A549 (cell line): ENCODE measurements around the gene CEND1.

Experiments used
- BHLHE40 ChIP-seq: IDR thresholded peaks from 2 replicates; pipeline ENCODE4 v1.6.1; 2012; ENCODE audit warnings: low read depth, low read length, inconsistent platforms
- EP300 ChIP-seq, 2 experiments: fragments of >200 bp; sonication (Bioruptor Twin); formaldehyde crosslinking; IDR thresholded peaks; 2 replicates in 1 of 2; 3 replicates in 1 of 2; pipeline ENCODE4 v1.6.1; 2016 to 2017
- ESRRA ChIP-seq: fragments of 150-350 bp; IDR thresholded peaks from 2 replicates; pipeline ENCODE4 v1.6.1; 2014; ENCODE audit warnings: mild to moderate bottlenecking, low read length, borderline replicate concordance
- KDM1A ChIP-seq: fragments of 200-600 bp; sonication (generic); IDR thresholded peaks from 2 replicates; pipeline ENCODE4 v1.6.1; 2016; ENCODE audit warnings: low read depth, mild to moderate bottlenecking
- MAZ ChIP-seq: fragments of 150-350 bp; IDR thresholded peaks from 2 replicates; pipeline ENCODE4 v1.6.1; 2014; ENCODE audit warnings: antibody characterized with exemption, low read depth, low read length, borderline replicate concordance
- POLR2A ChIP-seq: IDR thresholded peaks from 2 replicates; pipeline ENCODE4 v1.6.1; 2012; ENCODE audit warnings: mild to moderate bottlenecking, low read length
- RNF2 ChIP-seq: fragments of 200-600 bp; sonication (generic); IDR thresholded peaks from 2 replicates; pipeline ENCODE4 v1.6.1; 2016; ENCODE audit warnings: low read depth, mild to moderate bottlenecking, antibody characterized with exemption, moderate library complexity, borderline replicate concordance
- TF ChIP-seq, protein P1 (sequence below): fragments of >200 bp; sonication (Bioruptor Twin); formaldehyde crosslinking; IDR thresholded peaks from 3 replicates; pipeline ENCODE4 v1.5.1; 2016
- TF ChIP-seq, protein P2 (sequence below): IDR thresholded peaks from 2 replicates; pipeline ENCODE4 v1.6.1; 2012
- TF ChIP-seq, protein P3 (sequence below): fragments of 150-350 bp; IDR thresholded peaks from 2 replicates; pipeline ENCODE4 v1.6.1; 2014; ENCODE audit warnings: low read depth, mild to moderate bottlenecking, low read length

DNA sequence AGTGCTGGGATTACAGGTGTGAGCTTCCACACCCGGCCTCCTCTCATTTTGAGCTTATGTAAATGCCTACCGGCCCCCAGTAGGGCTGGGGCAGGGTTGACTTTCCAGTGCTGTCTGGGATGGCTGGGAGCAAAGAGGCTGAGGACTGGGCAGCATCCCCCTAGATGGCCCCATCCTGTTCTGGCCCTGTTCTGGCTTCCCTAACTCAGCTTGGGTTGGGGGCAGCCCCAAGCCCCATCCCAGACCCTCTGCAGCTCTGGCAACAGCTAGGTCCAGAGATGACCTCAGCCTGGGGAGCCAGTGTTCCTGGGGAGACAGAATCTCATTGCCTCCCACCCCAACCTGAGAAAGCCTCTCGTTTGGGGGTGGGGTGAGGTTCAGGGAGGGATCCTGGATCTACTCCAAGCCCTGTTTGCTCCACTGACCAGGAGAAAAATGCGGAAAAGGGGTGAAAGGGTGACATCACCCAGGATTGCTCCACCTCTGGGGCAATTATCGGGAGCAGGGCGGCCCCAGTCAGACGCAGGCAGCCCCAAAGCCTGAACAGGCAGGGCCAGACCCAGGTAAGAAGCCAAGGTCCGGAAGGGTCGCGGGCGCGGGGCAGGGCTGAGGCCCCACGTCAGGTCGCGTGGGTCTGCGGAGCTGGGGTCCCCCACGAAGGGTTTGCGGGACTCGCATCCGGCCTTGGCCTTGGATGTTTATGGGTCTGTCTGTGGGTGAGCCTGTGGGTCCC is 28.7 kb upstream of the CEND1 start, which contains the start of gene PNPLA2:
- TF ChIP-seq POLR2A: no peak
- TF ChIP-seq MAZ: no peak
- TF ChIP-seq, protein P1, sequence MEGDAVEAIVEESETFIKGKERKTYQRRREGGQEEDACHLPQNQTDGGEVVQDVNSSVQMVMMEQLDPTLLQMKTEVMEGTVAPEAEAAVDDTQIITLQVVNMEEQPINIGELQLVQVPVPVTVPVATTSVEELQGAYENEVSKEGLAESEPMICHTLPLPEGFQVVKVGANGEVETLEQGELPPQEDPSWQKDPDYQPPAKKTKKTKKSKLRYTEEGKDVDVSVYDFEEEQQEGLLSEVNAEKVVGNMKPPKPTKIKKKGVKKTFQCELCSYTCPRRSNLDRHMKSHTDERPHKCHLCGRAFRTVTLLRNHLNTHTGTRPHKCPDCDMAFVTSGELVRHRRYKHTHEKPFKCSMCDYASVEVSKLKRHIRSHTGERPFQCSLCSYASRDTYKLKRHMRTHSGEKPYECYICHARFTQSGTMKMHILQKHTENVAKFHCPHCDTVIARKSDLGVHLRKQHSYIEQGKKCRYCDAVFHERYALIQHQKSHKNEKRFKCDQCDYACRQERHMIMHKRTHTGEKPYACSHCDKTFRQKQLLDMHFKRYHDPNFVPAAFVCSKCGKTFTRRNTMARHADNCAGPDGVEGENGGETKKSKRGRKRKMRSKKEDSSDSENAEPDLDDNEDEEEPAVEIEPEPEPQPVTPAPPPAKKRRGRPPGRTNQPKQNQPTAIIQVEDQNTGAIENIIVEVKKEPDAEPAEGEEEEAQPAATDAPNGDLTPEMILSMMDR: no peak
- TF ChIP-seq ESRRA: no peak
- no peak for TF ChIP-seq EP300 (IDR thresholded peaks at IDR 0.05)
- TF ChIP-seq, protein P2, sequence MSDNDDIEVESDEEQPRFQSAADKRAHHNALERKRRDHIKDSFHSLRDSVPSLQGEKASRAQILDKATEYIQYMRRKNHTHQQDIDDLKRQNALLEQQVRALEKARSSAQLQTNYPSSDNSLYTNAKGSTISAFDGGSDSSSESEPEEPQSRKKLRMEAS: no peak
- TF ChIP-seq BHLHE40: no peak
- no peak for TF ChIP-seq RNF2
- TF ChIP-seq KDM1A: no peak
- TF ChIP-seq, protein P3, sequence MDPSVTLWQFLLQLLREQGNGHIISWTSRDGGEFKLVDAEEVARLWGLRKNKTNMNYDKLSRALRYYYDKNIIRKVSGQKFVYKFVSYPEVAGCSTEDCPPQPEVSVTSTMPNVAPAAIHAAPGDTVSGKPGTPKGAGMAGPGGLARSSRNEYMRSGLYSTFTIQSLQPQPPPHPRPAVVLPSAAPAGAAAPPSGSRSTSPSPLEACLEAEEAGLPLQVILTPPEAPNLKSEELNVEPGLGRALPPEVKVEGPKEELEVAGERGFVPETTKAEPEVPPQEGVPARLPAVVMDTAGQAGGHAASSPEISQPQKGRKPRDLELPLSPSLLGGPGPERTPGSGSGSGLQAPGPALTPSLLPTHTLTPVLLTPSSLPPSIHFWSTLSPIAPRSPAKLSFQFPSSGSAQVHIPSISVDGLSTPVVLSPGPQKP: no peak
